HG03469 (cell line): Measurements from ENCODE around the gene AFF3.

Source experiments
- ATAC-seq: cut with Tn5 transposase; IDR thresholded peaks from one replicate; pipeline ENCODE4 v1.9.1; 2021; ENCODE audit warnings: mild to moderate bottlenecking, moderate library complexity, moderate number of reproducible peaks; ENCODE audit not compliant: unreplicated experiment

Gene AFF3

DNA sequence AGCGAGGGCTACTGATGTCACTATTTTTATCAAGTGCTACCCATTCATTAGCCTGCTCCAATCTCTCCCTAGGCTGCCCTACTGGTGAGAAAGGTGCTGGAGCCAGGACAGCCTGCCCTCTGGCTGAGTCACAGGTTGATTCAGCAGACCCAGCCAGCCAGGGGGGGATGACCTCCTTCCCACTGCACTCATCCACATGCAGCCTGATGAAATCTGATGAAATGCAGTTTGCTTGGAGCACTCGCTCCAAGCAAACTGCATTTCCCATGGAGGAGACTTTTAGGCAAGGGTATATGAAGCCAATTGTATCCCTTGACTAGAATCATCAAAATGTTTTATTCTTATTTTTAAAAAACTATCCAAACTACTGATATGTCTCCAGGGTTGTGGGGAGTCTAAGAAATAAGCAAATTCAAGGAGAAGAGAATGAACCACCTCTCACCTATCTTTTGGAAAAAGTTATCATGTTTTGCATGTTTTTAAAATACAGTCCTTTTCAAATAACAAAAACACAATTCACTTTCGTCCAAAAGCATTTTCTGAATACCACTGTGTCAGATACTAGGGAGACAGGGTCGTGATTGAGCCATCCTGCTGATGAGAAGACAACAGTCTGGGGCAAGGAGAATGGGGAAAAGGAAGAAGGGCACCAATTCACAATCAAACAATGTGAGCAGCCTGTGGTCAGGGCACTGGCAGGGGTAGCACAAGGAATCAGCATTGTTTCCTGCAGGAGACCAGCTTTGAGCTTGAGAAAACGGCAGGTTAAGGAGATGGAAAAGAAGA is 128.3 kb downstream of the AFF3 start:
- ATAC-seq = no peak

DNA sequence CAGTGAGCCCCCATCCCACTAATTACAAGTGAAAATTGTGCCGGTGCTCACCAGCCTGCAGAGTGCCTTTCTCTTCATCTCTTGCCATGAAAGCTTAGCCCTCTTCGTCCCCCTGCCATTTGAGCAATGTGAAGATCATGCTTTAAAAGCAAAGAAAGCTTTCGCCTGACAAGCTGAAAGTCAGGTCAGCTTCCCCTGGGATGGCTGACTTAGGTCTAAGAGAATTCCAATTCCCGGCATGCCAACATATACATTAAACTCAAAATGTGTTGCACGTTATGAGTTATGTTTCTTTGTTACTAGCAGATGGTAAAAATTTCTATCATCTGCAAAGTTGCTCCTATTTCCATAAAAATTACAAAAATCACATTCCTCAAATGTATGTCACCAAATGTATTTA is 129.8 kb downstream of the AFF3 start:
- no peak for ATAC-seq

DNA sequence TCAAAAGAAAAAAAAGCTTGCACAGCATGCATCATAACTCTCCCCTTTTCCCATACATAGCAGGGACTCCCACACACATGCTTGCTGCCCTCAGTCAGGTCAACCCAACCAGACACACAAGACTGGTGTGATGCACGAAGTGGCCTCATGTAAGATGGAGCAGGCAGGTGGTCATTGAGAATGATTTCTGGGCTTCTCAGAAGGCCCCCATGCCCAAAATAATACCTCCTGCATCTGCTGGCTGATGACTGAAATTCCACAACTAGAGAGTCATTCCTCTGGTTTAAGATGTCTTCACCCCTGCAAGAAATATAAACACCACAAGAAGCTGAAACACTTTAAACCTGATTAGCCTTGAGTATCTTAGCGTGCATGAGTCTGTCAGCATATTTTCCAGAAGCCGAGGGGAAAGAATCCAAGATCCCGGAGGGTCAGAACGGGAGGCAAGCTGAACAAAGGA is 131.1 kb downstream of the AFF3 start:
- no peak for ATAC-seq

DNA sequence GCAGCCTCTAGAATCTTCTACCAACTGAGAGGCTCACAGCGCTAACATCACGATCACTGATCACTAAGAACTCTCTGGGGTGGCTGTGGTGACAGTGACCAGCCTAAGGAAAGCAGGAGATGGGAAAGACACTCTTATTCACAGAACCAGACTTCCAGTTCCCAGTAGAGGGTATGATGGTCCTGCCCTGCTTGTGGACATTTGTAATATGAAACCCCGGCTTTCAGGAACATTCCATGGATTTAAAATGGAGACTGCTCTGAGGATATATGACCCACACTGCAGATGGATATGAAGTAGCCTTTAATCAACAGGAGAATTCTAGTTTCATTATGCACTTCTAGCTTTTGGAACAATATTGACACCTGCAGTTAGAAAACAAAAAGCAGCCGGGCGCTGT is 131.8 kb downstream of the AFF3 start:
- no peak for ATAC-seq

DNA sequence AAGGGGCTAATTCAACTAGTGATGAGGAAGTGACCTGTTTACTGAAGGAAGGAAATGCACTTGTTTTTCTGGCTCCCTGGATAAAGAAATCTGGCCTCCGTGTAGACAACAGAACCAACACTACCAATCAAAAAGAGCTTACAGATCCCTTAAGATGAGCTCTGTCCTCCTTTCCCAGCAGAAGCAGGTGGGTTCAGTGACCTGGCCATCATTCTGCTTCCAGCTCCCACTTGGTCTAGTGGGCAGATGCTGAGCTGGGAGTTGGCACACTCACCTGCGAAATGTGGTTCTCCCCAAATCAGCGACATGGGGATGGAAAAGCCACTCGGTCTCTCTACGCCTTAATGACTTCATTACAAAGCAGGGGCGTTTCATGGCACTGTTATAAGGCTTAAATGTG is 132.6 kb downstream of the AFF3 start:
- no peak for ATAC-seq

DNA sequence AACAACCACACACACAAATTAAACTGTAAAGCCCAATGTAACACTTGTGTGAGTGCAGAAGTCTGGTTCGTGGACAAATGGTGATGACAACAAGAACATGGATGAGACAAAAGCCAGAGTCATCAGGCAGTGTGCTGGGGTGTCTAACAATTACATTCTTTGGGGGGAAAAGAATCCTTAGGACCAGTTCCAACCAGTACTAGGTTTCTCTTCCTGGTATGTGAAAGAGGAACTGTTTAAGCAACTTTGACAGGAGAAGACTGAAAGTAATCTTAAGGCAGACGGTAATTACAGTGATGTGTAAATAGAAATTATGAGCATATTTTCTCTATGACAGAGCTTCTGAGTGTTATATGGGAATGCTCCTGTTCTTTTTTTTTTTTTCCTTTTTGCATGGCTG is 133.4 kb downstream of the AFF3 start:
- no peak for ATAC-seq

DNA sequence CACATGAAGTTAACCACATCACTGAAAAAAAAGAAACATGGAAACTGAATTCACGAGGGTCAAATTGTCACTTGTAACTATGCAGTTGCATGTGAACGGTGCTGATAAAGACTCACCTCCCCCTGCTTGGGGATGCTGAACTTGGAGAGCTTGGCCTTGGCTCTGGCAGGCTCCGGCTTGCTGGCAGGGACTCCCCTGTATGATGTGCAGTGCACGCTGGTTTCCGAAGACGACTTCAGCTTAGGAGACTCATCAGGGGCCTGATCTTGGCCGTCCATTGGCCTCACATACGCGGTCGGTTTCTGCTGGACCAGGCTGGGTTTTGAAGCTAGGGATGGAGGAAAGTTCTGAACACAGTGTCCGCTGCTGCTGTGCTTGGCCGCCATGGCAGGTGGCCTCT is 135.9 kb downstream of the AFF3 start:
- ATAC-seq = no peak

GRCh38 chr2:100004959-100005387 is 137.4 kb downstream of the AFF3 start:
- ATAC-seq = no peak

GRCh38 chr2:100004348-100004884 is 138.0 kb downstream of the AFF3 start:
- ATAC-seq = no peak

- no peak for ATAC-seq
These were observed 140.3 kb downstream of the AFF3 start for GRCh38 chr2:100002059-100002458.

DNA sequence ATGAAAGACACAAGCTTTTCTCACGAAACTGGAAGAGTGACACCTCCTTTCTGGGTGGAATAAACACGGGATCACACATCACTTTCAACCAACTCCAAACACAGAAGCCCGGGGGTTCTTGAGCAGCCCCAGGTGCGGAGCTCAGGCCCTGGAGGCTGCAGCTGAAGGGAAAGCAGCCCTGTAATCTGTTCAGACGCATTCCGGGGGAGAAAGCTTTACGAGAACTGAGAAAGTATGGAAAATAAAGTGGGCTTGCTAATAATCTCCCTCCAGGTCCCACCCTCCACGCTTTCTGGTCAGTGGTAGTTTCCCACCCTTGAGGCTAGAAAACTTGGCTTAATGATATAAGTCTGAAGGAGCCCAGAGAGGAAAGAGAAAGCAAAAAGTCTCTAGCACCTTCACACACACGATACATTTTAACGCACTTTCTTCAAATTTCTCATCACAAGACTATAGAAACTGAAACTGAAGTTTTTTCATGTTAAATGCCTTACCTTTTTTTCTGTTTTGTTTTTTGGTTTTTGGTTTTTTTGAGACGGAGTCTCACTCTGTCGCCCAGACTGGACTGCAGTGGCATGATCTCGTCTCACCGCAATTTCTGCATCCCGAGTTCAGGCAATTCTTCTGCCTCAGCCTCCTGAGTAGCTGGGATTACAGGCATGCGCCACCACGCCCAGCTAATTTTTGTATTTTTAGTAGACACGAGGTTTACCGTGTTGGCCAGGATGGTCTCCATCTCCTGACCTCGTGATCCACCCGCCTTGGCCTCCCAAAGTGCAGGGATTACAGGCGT is 141.3 kb downstream of the AFF3 start:
- no peak for ATAC-seq

GRCh38 chr2:99998651-99999320 is 143.6 kb downstream of the AFF3 start:
- no peak for ATAC-seq

DNA sequence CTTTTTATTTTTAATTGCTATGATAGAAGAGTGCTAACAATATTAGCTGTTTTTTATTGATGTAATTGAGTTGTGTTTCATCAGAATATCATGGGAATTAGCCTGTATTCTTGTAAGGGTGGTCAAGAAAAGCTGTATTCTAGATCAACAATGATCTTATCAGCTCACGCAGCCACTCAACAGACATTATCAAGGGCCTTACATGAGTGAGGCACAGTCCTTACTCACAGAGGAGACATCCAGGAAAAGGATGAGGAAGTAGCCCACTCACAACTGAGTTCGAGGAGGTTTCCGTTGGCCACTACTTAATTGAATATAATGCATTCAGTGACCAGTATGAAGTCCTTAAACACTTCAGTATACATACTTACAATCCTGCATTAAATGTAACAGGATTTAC is 152.5 kb downstream of the AFF3 start:
- ATAC-seq = no peak

DNA sequence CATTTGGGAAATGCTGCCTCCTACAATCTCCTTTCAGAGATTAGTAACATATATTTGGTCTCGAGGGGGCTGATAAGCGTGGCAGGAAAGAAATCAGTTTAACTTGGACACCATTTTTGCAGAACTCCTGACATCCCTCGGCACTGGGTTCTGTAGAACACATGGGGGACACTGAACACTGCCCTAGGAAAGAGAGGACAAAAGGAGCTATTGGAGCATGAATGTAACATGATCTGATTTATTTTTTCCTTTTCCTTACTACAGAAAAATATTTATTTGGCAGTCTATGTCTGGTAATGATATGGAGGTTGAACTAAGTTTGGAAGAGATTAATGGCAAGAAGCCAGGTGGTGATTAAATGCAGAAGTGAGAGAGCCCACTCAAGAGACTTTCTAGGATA is 153.8 kb downstream of the AFF3 start:
- no peak for ATAC-seq

DNA sequence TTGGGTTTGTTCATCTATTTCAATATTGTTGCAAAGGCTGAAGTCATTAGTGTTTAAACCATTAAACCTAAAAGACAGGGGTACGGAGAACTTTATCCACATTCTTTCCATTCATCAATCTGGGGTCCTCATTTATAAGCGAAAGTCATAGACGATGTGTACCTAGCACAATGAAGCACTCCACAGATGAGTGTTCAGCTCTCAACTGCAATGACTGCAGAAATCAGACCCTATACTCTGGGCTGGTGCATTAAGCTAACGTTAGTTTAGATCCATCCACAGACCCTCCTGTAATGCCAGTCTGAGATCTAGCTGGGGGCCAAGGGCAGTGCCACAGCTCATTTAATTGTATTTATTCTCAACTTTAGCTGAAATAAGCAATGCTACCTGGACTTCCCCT is 155.2 kb downstream of the AFF3 start:
- ATAC-seq = no peak

DNA sequence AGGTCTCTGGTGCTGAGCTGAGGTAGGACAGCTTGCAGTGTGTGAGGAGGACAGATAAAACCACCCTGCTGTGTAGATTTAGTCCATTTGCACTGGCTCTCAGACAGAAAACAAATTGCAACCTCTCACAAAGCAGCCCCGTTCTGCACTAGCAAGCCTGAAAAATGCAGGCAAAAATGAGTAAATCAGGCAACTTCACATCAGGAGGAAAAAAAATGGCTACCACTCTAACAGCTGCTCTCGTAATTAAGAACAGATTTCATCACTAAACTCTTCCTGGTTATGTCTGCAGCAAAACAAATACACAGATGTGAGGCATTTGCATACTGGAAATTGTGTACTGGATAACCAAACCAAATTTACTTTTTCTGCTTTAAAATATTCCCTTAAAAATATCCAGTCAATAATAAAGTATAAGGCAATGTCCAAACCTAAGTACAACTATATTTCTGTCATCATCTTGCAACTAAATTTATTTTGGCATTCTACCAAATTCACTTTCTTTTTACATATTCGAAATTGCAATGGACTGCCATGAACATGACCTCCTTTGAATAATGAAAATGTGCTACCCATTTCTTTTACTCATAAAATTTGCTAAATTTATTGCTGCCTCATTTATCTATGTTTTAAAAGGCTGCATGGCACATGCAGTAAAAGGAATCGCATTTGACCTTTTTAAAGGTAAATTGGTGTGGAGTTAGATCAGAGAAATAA is 157.4 kb downstream of the AFF3 start:
- no peak for ATAC-seq

- no peak for ATAC-seq
These were observed 159.6 kb downstream of the AFF3 start for GRCh38 chr2:99982744-99983143.

- no peak for ATAC-seq
These were observed 160.6 kb downstream of the AFF3 start for GRCh38 chr2:99981840-99982239.

GRCh38 chr2:99980176-99980575 is 162.2 kb downstream of the AFF3 start:
- ATAC-seq = no peak

DNA sequence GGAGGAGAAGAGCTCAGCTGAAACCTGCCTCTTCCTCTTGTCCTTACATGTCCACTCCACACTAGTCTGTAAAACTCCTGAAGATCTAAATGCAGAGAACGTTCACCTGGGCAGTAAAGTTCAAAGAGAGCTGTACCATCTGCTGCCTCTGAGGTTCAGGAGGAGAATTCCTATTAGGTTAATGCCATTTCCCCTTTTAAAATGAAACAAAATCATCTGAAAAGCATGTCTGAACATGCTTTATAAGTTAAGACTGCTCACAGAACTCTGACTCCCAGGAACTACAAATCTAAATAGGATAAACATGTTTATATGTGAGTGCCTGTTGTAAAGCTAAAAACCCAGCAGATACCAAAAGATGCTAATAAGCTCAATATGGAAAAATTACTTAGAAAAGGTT is 164.4 kb downstream of the AFF3 start:
- ATAC-seq = no peak

- no peak for ATAC-seq
These were observed 167.0 kb downstream of the AFF3 start for GRCh38 chr2:99975386-99975785.
